Lower leg skin (tissue), 4 donors: ENCODE results near the gene RMI2. TPM values are rescaled to one million over a fixed set of nuclear protein-coding genes. Genes with fewer than 3 reads are reported as not detected.

Source experiments
- DNase-seq, 2 donors: peaks; one replicate each; pipeline ENCODE4 v3.0.0-alpha.2; 2019; ENCODE audit warnings: low spot score in 2 of 2
- H3K4me3 ChIP-seq: fragments of 200-600 bp; sonication (generic); 2 replicates; pipeline ENCODE4 v1.5.1; 2017; ENCODE audit warnings: mild to moderate bottlenecking, low read depth; ENCODE audit not compliant: poor library complexity, severe bottlenecking
- POLR2A ChIP-seq, 2 donors: fragments of 450-650 bp; IDR thresholded peaks; one replicate each; pipeline ENCODE4 v1.6.1; 2016 to 2017; ENCODE audit warnings: antibody characterized with exemption in 2 of 2, mild to moderate bottlenecking in 1 of 2, moderate library complexity in 1 of 2
- WGBS, 2 donors: methylation state at CpG; one replicate each; pipeline ENCODE4 v1.1.5; 2018; 5-methylcytosine and 5-hydroxymethylcytosine counted together
- intact Hi-C: fragments of 100-400 bp; cut with DNase I; formaldehyde crosslinking; loops from one replicate; pipeline ENCODE4 v1.15.0; 2023; ENCODE audit warnings: low total_unique reads
- microRNA-seq, 2 donors: library from miRNA; unstranded; fragments of <30 nt; microRNA quantifications; one replicate each; pipeline ENCODE4, GENCODE V29; 2016; ENCODE audit warnings: borderline replicate concordance in 2 of 2, borderline number of aligned reads in 1 of 2
- total RNA-seq, 4 donors: library from RNA; depleted of rRNA; stranded (reverse); fragments of >200 nt; gene quantifications; one replicate each; pipeline ENCODE4 v1.1.0, GENCODE V29; 2016
- TF ChIP-seq, protein P1 (sequence below), 3 donors: fragments of 450-650 bp; IDR thresholded peaks; one replicate each; pipeline ENCODE4 v1.5.1; 2016; ENCODE audit warnings: antibody characterized with exemption in 3 of 3, mild to moderate bottlenecking in 3 of 3, moderate library complexity in 2 of 3

RMI2 gene
- total RNA-seq, 4 donors from 2014 or later, result 5.9 to 12.7 (median 7.9) TPM

GRCh38 chr16:11398136-11398535 is 52.9 kb downstream of the RMI2 start:
- TF ChIP-seq, protein P1, sequence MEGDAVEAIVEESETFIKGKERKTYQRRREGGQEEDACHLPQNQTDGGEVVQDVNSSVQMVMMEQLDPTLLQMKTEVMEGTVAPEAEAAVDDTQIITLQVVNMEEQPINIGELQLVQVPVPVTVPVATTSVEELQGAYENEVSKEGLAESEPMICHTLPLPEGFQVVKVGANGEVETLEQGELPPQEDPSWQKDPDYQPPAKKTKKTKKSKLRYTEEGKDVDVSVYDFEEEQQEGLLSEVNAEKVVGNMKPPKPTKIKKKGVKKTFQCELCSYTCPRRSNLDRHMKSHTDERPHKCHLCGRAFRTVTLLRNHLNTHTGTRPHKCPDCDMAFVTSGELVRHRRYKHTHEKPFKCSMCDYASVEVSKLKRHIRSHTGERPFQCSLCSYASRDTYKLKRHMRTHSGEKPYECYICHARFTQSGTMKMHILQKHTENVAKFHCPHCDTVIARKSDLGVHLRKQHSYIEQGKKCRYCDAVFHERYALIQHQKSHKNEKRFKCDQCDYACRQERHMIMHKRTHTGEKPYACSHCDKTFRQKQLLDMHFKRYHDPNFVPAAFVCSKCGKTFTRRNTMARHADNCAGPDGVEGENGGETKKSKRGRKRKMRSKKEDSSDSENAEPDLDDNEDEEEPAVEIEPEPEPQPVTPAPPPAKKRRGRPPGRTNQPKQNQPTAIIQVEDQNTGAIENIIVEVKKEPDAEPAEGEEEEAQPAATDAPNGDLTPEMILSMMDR (IDR thresholded peaks at IDR 0.05), result no peak
- TF ChIP-seq POLR2A (IDR thresholded peaks at IDR 0.05), result no peak
- H3K4me3 ChIP-seq, result no peak overlapping the region
- 90 to 93% methylated on average over 8 to 10 of the region's 10 CpGs for WGBS, 2 donors
- intact Hi-C loops, result loop anchor here (5.0 to 10.0 kb wide), 2 partner anchors 433 to 669 kb away; no protein-coding TSS in a partner anchor
- DNase-seq, result no peak

DNA sequence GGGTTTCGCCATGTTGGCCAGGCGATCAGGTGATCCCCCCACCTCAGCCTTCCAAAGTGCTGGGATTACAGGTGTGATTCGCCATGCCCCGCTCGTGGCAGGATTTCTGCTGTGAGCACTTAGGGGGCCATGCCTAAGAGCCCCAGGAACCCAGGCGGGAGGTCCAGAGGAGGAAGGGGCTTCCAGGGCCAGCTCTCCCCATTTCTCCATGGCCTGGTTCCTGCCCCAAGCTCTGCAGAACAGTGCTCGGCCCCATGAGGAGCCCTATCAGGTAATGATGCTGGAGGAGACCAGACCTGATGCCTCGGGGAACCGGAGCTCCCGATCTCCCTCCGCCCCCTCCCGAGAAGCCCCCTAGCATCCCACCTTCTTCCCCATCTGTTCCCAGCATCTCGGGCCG is 53.6 kb downstream of the RMI2 start:
- WGBS, 2 donors, result 90 to 94% methylated on average over 13 to 14 of the region's 14 CpGs
- no peak overlapping the region for H3K4me3 ChIP-seq
- TF ChIP-seq POLR2A (IDR thresholded peaks at IDR 0.05), result no peak
- TF ChIP-seq, protein P1 (IDR thresholded peaks at IDR 0.05), result no peak
- intact Hi-C loops, result loop anchor here (5.0 to 10.0 kb wide), 2 partner anchors 434 to 668 kb away; no protein-coding TSS in a partner anchor
- DNase-seq, result no peak

DNA sequence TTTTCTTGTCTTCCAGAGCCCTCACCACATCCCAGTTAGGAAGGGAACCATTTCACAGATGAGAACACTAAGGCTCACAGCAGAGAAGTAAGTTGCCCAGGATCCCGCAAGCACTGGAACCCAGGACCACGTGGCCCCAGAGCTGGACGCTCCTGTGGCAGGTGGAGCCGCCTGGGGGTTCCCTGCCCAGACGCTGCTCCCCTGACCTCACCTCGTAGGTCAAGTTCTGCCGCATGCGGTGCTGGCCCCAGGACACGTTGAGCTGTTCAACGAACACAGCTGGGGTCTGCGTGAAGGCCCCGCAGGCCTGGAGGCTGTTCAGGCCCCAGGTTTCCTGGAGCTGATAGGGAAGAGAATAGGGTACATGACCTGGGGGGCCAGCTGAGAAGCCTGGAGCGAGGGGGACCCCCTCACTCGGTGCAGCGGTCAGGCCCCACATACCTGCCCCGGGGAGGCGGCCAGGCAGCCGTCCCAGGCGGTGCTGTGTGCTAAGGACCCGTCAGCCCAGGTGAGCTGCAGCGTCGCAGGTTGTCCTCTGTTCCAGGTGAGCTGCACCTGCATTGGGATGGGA is 54.1 kb downstream of the RMI2 start:
- intact Hi-C loops, result loop anchor here (5.0 to 10.0 kb wide), 2 partner anchors 435 to 668 kb away; no protein-coding TSS in a partner anchor
- TF ChIP-seq, protein P1 (IDR thresholded peaks at IDR 0.05), result no peak
- TF ChIP-seq POLR2A (IDR thresholded peaks at IDR 0.05), result no peak
- no peak for DNase-seq
- no peak overlapping the region for H3K4me3 ChIP-seq
- 80 to 81% methylated on average over 21 to 22 of the region's 22 CpGs for WGBS, 2 donors

DNA sequence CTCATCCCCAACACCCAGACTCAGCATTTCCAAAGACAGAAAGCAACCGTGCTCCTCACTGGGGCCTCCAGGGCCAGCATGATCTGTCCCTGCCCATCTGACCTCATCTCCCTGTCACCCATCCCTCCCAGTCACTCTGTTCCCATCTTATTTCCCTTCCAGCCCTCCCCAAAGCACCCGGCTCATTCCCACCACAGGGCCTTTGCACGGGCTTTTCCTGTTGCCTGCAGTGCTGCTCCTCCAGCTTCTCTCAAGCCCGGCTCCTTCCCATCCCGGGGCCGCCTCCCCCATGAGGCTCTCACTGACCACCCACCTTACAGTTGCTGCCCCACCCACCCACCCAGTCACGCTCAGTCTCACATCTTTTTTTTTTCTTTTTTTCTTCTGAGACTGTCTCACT is 54.8 kb downstream of the RMI2 start:
- TF ChIP-seq POLR2A (IDR thresholded peaks at IDR 0.05), result no peak
- TF ChIP-seq, protein P1 (IDR thresholded peaks at IDR 0.05), result no peak
- DNase-seq, result no peak
- WGBS, 2 donors, result 88 to 93% methylated on average over 7 of the region's 7 CpGs
- H3K4me3 ChIP-seq, result no peak overlapping the region
- intact Hi-C loops, result loop anchor here (5.0 kb wide), 1 partner anchor 312 kb away; no protein-coding TSS in a partner anchor

Small RNA genes lying within 50 kb of the gene (microRNA-seq; reads per million reads assigned to microRNA genes)
- gene MIR548H2, result 0 reads per million in 2 donors

Other genes with a start within 250 kb of the RMI2 start
- gene SOCS1, start 89.3 kb upstream of the RMI2 start, total RNA-seq, result 10 to 100 TPM in 2 of 4 donors, 1 to 10 TPM in 2; 7.7 to 20.6 (median 10.1) TPM
- gene TNP2, start 76.1 kb upstream of the RMI2 start, total RNA-seq, result not detected
- gene PRM3, start 71.8 kb upstream of the RMI2 start, total RNA-seq, result not detected
- 1 to 10 TPM in 1 of 4 donors, not detected in 3; 2.3 TPM for gene PRM2, start 69.0 kb upstream of the RMI2 start, total RNA-seq
- not detected for gene PRM1, start 64.1 kb upstream of the RMI2 start, total RNA-seq
- 10 to 100 TPM; 54.9 to 84.2 (median 67.7) TPM for gene LITAF, start 241.5 kb downstream of the RMI2 start, total RNA-seq